GM10266 (cell line): ENCODE measurements around the gene PDCD1.
A peak's percentile ranks its signal among the peaks of the same experiment; 100 is the strongest.
"Not testable (repeated sequence)": the region's sequence is repeated elsewhere in the genome, so short reads cannot be mapped to it uniquely, and the experiment has no call there.

Source experiments
- DNase-seq: peaks from one replicate; pipeline ENCODE4 v3.0.0; 2012; ENCODE audit errors: extremely low spot score
- CTCF ChIP-seq: IDR thresholded peaks from 2 replicates; pipeline ENCODE4 v1.5.1; 2012; ENCODE audit warnings: mild to moderate bottlenecking, low read depth; ENCODE audit not compliant: control insufficient read depth, insufficient read depth; ENCODE audit errors: missing control alignments

PDCD1 gene

GRCh38 chr2:241875754-241876527 is 17.2 kb upstream of the PDCD1 start:
- TF ChIP-seq CTCF = peak; percentile 34
- not testable (repeated sequence) for DNase-seq

GRCh38 chr2:241874277-241874925 is 15.7 kb upstream of the PDCD1 start:
- DNase-seq = no peak

GRCh38 chr2:241873803-241874110 is 15.1 kb upstream of the PDCD1 start:
- no peak for DNase-seq
- TF ChIP-seq CTCF = no peak

More at GRCh38 chr2:241874277-241874925, 15.7 kb upstream of the PDCD1 start:
- TF ChIP-seq CTCF = no peak

- no peak for DNase-seq
- TF ChIP-seq CTCF = no peak
Measured at GRCh38 chr2:241873081-241873802, 14.5 kb upstream of the PDCD1 start.

GRCh38 chr2:241872313-241872642 is 13.6 kb upstream of the PDCD1 start:
- TF ChIP-seq CTCF = no peak
- DNase-seq = no peak

GRCh38 chr2:241871538-241872312 is 13.0 kb upstream of the PDCD1 start:
- no peak for TF ChIP-seq CTCF
- no peak for DNase-seq
